ENCODE results near the gene PTPRE.

Gene PTPRE, protein sequence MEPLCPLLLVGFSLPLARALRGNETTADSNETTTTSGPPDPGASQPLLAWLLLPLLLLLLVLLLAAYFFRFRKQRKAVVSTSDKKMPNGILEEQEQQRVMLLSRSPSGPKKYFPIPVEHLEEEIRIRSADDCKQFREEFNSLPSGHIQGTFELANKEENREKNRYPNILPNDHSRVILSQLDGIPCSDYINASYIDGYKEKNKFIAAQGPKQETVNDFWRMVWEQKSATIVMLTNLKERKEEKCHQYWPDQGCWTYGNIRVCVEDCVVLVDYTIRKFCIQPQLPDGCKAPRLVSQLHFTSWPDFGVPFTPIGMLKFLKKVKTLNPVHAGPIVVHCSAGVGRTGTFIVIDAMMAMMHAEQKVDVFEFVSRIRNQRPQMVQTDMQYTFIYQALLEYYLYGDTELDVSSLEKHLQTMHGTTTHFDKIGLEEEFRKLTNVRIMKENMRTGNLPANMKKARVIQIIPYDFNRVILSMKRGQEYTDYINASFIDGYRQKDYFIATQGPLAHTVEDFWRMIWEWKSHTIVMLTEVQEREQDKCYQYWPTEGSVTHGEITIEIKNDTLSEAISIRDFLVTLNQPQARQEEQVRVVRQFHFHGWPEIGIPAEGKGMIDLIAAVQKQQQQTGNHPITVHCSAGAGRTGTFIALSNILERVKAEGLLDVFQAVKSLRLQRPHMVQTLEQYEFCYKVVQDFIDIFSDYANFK

DNA sequence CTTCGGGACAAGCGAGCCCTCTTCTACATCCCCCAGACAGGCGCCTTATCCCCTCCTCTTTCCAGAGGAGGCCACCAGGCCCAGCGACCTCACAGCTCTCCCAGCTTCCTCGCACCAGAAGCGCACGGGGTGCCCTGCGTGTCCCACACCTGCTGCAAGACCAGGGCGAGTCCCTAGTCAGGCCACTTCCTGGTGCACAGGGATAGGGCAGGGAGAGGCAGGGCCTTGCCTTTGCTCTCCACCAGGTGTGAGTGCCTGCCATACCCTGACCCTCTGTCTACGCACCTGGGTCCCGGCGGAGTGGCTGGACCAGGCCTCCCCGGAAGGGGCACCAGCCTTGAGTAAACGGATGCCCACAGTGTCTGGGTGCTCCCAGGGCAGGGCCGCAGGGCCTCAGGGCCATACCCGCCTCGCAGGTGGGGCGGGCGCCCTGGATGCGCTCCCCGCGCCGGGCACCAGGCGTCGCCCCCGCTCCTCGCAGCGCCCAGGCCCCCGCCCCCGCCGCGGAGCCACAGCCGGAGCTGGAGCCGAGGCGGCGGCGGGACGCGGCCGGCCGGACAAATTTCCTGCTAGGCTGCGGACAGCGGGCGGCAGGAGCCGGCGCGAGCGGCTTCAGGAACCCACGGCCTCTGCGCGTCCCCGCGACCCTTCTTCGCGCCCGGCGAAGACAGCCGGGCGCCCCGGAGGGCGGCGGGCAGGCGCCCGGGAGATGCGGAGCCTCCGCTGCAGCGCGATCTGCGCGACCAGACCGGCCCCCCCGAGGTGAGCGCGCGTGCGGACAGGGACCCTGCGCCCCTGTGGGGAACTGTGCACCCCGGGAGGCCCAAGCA, at the start of gene PTPRE:
PTPRE (plus strand) TSS at position 556 of the 830 bp plus-strand sequence. CDS start 133,779 bp downstream, outside the sequence.
- Mint-ChIP-seq H3K36me3 (ENCODE audit: low read depth) (no peaks in the 10 kb centered on the region), H3K27me3 (peaks cover 41% of the 10 kb centered on the region), H3K4me1 (ENCODE audit: low read depth) (peaks cover 1% of the 10 kb centered on the region), H3K9me3 (no peaks in the 10 kb centered on the region), H3K4me3 (peak within 1 kb of the TSS; percentile 39), H3K27ac (no peak within 1 kb of the TSS)
- peak; percentile 90 for DNase-seq

DNA sequence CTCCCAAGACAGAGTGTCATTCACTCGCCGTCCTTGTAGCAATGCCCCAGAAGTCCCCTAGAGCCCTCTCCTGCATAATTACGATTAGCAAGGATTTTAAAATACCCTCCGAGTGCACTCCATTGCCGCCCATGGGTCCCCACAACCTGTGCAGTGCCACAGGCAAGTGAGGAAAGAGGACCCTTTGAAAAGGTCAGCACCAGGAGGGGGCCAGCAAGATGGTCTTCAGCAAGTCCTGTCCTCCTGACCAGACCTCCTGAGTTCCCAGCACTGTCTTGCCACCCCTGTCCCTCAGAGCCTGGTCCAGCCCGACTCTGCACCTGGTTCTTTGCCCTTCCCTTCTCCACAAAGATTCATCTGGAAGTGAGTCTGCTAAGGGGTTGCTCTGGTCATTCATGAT, 46.3 kb upstream of the PTPRE start:
- no peak overlapping the region for H3K27ac Mint-ChIP-seq
- DNase-seq = no peak
- no peaks in the 10 kb centered on the region for H3K9me3 Mint-ChIP-seq
- peaks cover 4% of the 10 kb centered on the region for H3K27me3 Mint-ChIP-seq
- no peak overlapping the region for H3K4me3 Mint-ChIP-seq
- no peaks in the 10 kb centered on the region for H3K36me3 Mint-ChIP-seq (ENCODE audit: low read depth)
- no peaks in the 10 kb centered on the region for H3K4me1 Mint-ChIP-seq (ENCODE audit: low read depth)

- no peak for DNase-seq
- no peak overlapping the region for H3K4me3 Mint-ChIP-seq
Measured at GRCh38 chr10:127863231-127863825, 43.6 kb upstream of the PTPRE start.

DNA sequence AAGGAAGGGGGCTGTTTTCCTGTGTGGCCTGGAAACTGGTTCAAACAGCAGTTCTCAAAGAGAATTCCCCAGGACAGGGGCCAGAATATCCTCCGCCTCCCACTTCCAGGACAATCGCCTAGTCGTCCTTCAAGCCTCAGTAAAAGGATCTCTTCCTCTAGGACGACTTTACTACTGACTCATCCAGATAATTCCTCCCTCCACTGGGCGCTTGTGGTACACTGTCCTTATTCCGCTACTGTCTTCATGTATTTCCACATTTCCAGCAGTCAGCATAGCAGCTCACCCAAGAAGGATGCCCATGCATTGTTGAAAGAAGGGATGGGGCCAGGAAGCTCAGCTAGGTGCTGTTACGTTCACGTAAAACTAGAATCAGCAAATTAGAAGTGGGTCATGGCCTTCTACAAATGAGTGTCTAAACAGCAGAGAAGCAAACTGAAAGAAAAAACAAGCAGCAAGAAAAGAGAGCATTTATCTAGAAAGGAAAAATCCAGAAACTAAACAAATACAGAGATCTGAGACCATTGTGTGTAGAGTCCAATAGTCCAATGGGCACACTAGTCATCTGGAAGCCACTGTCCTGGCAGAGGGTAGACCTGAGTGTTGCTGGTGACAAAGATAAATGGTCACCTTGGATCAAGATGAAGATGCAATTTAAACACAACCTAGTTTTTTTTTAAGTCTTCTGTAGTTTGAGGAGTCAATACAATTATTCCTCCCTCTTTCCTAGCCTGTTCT, 40.5 kb upstream of the PTPRE start:
- H3K9me3 Mint-ChIP-seq = peaks cover 4% of the 10 kb centered on the region
- H3K4me3 Mint-ChIP-seq = no peak overlapping the region
- no peaks in the 10 kb centered on the region for H3K4me1 Mint-ChIP-seq (ENCODE audit: low read depth)
- H3K27me3 Mint-ChIP-seq = peaks cover 33% of the 10 kb centered on the region
- H3K36me3 Mint-ChIP-seq (ENCODE audit: low read depth) = no peaks in the 10 kb centered on the region
- no peak for DNase-seq
- H3K27ac Mint-ChIP-seq = no peak overlapping the region

More at GRCh38 chr10:127863231-127863825, 43.6 kb upstream of the PTPRE start:
- no peaks in the 10 kb centered on the region for H3K9me3 Mint-ChIP-seq
- H3K27me3 Mint-ChIP-seq = peaks cover 17% of the 10 kb centered on the region
- no peaks in the 10 kb centered on the region for H3K36me3 Mint-ChIP-seq (ENCODE audit: low read depth)
- no peak overlapping the region for H3K27ac Mint-ChIP-seq
- H3K4me1 Mint-ChIP-seq (ENCODE audit: low read depth) = no peaks in the 10 kb centered on the region

DNA sequence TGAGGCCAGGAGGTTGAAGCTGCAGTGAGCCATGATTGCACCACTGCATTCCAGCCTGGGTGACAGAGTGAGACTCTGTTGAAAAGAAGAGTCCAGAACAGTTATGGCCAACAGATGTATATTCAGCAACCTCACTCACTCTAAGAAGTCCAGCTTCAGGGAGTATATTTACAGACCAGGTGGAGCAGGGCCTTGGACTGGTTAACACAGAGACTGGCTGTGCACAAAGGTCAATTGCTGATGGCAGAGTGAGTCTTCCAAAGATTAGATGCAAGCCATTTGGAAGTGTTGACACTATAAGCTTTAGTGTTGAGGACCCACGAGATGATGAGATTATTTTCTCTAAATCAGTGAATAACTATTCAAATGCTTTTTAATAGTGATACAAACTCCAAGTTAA, 39.1 kb upstream of the PTPRE start:
- Mint-ChIP-seq H3K27me3 (peaks cover 41% of the 10 kb centered on the region), H3K27ac (no peak overlapping the region), H3K4me3 (no peak overlapping the region), H3K4me1 (ENCODE audit: low read depth) (no peaks in the 10 kb centered on the region), H3K9me3 (peaks cover 4% of the 10 kb centered on the region), H3K36me3 (ENCODE audit: low read depth) (no peaks in the 10 kb centered on the region)
- DNase-seq = no peak

DNA sequence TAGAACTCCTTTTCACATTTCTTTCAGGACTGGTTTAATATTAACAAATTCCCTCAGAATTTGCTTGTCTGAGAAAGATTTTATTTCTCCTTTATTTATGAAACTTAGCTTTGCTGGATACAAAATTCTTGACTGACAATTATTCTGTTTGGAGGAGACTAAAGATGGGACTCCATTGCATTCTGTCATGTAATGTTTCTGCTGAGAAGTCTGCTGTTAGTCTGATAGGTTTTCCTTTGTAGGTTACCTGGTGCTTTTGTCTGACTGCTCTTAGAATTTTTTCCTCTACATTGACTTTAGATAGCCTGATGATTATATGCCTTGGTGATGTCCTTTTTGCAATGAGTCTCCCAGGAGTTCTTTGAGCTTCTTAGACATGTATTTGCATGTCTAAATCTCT, 37.6 kb upstream of the PTPRE start:
- H3K9me3 Mint-ChIP-seq = peaks cover 4% of the 10 kb centered on the region
- H3K4me3 Mint-ChIP-seq = no peak overlapping the region
- DNase-seq = no peak
- no peaks in the 10 kb centered on the region for H3K4me1 Mint-ChIP-seq (ENCODE audit: low read depth)
- peaks cover 41% of the 10 kb centered on the region for H3K27me3 Mint-ChIP-seq
- H3K36me3 Mint-ChIP-seq (ENCODE audit: low read depth) = no peaks in the 10 kb centered on the region
- no peak overlapping the region for H3K27ac Mint-ChIP-seq

- no peak for DNase-seq
- Mint-ChIP-seq H3K4me1 (ENCODE audit: low read depth) (no peaks in the 10 kb centered on the region), H3K27me3 (peaks cover 33% of the 10 kb centered on the region), H3K27ac (no peak overlapping the region), H3K4me3 (no peak overlapping the region), H3K9me3 (peaks cover 4% of the 10 kb centered on the region), H3K36me3 (ENCODE audit: low read depth) (no peaks in the 10 kb centered on the region)
Measured at GRCh38 chr10:127871631-127872010, 35.3 kb upstream of the PTPRE start.

DNA sequence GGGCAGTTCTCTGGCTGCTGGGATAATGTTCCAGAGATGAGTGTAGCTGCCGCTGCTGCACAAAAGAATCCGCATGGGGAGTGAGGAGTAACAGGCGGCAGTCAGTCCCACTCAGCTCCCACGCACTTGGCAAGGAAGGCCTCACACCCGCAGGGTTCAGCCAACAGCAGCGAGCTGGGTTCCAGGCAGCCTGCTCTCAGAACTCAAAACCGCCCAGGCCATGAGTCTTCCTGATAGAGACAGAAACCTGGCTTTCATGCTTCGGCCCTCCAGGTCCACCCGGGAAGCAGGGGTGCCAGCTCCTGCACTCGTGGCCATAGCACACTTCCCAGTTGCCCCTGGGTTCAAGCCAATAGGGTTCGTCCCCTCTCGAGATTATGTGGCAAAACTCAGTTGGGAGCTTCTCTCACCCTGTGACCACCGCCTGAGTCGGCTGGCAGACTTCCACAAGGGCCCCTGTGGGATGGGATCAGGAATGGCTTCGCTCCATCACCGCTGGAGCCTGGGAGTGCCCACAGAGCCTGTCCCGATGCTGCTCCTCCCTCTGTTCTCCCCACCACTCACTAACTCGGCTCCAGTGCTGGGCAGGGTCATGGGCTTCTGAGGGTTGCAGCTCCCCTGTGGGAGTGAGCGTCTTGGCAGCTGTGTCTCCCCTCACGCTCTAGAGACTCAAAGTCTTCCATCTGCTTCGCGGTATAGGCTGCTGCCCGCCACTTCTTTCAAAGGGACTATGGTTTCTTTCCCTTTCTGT, 34.7 kb upstream of the PTPRE start:
- Mint-ChIP-seq H3K9me3 (peaks cover 4% of the 10 kb centered on the region), H3K36me3 (ENCODE audit: low read depth) (no peaks in the 10 kb centered on the region), H3K27me3 (peaks cover 27% of the 10 kb centered on the region), H3K4me3 (no peak overlapping the region), H3K27ac (no peak overlapping the region), H3K4me1 (ENCODE audit: low read depth) (no peaks in the 10 kb centered on the region)
- no peak for DNase-seq

- Mint-ChIP-seq H3K4me1 (ENCODE audit: low read depth) (no peaks in the 10 kb centered on the region), H3K36me3 (ENCODE audit: low read depth) (no peaks in the 10 kb centered on the region), H3K27me3 (peaks cover 27% of the 10 kb centered on the region), H3K9me3 (peaks cover 4% of the 10 kb centered on the region), H3K27ac (no peak overlapping the region), H3K4me3 (no peak overlapping the region)
- DNase-seq = no peak
Measured at GRCh38 chr10:127872871-127873600, 33.9 kb upstream of the PTPRE start.

GRCh38 chr10:127873901-127874470, 32.9 kb upstream of the PTPRE start:
- Mint-ChIP-seq H3K27me3 (peaks cover 22% of the 10 kb centered on the region), H3K9me3 (peaks cover 1% of the 10 kb centered on the region), H3K36me3 (ENCODE audit: low read depth) (no peaks in the 10 kb centered on the region), H3K4me3 (no peak overlapping the region), H3K4me1 (ENCODE audit: low read depth) (no peaks in the 10 kb centered on the region), H3K27ac (no peak overlapping the region)
- DNase-seq = no peak

DNA sequence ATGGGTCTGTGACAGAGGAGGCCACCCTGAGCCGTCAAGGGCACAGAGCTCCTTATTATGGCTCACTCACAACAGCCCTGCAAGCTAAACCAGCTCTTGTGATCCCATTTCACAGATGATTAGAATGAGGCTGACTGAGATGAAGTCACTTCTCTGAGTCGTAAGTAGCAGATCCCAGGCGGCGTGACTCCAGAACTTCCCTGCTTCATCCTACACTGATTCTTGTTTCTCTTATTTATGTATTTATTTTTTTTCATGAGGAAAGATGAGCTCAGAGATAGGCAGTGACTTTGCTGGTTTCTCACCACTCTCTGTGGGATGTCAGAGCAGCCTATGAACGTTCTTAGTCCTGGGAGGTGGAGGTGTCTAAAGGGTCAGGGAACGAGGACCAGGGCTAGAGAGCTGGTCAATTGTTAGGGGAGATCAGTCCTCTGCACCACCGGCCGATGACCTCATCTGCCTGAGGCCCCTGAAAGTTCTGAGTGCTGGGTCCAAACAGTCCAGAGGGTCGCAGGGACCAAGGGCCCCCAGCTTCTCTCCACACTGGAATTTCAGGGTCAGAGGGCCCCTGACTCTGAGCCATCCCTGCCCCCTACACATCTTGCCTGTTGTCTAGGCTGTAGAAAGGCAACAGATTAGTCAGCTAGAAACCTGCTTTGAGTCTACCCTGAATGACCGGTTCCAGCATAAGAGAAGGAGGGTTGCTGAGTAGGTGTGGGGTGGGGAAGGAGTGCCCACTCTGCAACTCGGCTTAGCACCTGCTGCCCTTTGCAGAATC, 32.0 kb upstream of the PTPRE start:
- Mint-ChIP-seq H3K27me3 (peaks cover 18% of the 10 kb centered on the region), H3K36me3 (ENCODE audit: low read depth) (no peaks in the 10 kb centered on the region)

GRCh38 chr10:127875449-127875765, 31.5 kb upstream of the PTPRE start:
- peaks cover 16% of the 10 kb centered on the region for H3K27me3 Mint-ChIP-seq
- DNase-seq = no peak
- H3K27ac Mint-ChIP-seq = no peak overlapping the region
- no peak overlapping the region for H3K4me3 Mint-ChIP-seq
- peaks cover 2% of the 10 kb centered on the region for H3K4me1 Mint-ChIP-seq (ENCODE audit: low read depth)
- no peaks in the 10 kb centered on the region for H3K36me3 Mint-ChIP-seq (ENCODE audit: low read depth)
- H3K9me3 Mint-ChIP-seq = no peaks in the 10 kb centered on the region

More for the DNA sequence above, 32.0 kb upstream of the PTPRE start:
- no peak overlapping the region for H3K4me3 Mint-ChIP-seq
- H3K4me1 Mint-ChIP-seq (ENCODE audit: low read depth) = no peaks in the 10 kb centered on the region
- no peaks in the 10 kb centered on the region for H3K9me3 Mint-ChIP-seq
- H3K27ac Mint-ChIP-seq = no peak overlapping the region
- DNase-seq = no peak
